Tibial nerve (tissue), 4 donors: ENCODE data around the gene LAMP1.

Source experiments
- EP300 ChIP-seq, 2 donors: sonication (generic); formaldehyde crosslinking; IDR thresholded peaks; one replicate each; pipeline ENCODE4 v1.6.1; 2017; ENCODE audit warnings: antibody characterized with exemption in 2 of 2, mild to moderate bottlenecking in 1 of 2
- POLR2A ChIP-seq, 2 donors: fragments of 450-650 bp; IDR thresholded peaks; one replicate each; pipeline ENCODE4 v1.6.1; 2017; ENCODE audit warnings: antibody characterized with exemption in 2 of 2, mild to moderate bottlenecking in 2 of 2, moderate library complexity in 2 of 2
- TF ChIP-seq, protein P1 (sequence below), 5 experiments: fragments of 200-600 bp in 3 of 5; fragments of 450-650 bp in 2 of 5; sonication (generic) in 3 of 5; IDR thresholded peaks; one replicate each; pipeline ENCODE4 v1.5.1; 2016 to 2019; ENCODE audit warnings: antibody characterized with exemption in 5 of 5, mild to moderate bottlenecking in 3 of 5, moderate library complexity in 2 of 5

DNA sequence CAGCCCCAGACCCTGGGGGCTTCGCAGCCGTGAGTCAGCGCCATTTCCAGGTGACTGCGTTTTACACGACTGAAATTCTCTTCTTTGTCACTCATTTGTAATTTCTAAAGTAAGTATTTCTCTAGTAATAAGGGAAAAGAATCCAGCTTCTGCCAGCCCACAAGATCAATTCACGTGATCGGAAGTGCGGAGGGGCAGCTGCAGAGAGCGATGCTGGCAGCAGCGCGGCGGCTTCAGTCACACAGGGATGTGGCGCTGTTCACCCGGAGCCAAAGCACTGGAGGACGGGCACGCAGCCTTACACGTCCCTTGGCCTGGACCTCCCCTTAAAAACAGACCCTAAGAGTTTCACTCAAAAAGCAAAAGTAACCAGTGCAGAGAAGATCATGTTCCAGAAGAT lies 48.4 kb downstream of the LAMP1 start:
- TF ChIP-seq, protein P1, sequence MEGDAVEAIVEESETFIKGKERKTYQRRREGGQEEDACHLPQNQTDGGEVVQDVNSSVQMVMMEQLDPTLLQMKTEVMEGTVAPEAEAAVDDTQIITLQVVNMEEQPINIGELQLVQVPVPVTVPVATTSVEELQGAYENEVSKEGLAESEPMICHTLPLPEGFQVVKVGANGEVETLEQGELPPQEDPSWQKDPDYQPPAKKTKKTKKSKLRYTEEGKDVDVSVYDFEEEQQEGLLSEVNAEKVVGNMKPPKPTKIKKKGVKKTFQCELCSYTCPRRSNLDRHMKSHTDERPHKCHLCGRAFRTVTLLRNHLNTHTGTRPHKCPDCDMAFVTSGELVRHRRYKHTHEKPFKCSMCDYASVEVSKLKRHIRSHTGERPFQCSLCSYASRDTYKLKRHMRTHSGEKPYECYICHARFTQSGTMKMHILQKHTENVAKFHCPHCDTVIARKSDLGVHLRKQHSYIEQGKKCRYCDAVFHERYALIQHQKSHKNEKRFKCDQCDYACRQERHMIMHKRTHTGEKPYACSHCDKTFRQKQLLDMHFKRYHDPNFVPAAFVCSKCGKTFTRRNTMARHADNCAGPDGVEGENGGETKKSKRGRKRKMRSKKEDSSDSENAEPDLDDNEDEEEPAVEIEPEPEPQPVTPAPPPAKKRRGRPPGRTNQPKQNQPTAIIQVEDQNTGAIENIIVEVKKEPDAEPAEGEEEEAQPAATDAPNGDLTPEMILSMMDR (IDR thresholded peaks at IDR 0.05) = no peak
- TF ChIP-seq EP300 (IDR thresholded peaks at IDR 0.05) (no peak), POLR2A (IDR thresholded peaks at IDR 0.05) (no peak)
